ENCODE data around the gene KATNAL2.

KATNAL2 gene

GRCh38 chr18:46917108-46917802 is at the start of gene KATNAL2, which contains the start of gene PIAS2:
Gene KATNAL2 (plus strand): TSS chr18:46917602. CDS start chr18:46946873, 29,271 bp downstream.
Gene PIAS2 (minus strand): TSS chr18:46917507. CDS start chr18:46917345, 162 bp downstream.
- DNase-seq = peak; percentile 81

DNA sequence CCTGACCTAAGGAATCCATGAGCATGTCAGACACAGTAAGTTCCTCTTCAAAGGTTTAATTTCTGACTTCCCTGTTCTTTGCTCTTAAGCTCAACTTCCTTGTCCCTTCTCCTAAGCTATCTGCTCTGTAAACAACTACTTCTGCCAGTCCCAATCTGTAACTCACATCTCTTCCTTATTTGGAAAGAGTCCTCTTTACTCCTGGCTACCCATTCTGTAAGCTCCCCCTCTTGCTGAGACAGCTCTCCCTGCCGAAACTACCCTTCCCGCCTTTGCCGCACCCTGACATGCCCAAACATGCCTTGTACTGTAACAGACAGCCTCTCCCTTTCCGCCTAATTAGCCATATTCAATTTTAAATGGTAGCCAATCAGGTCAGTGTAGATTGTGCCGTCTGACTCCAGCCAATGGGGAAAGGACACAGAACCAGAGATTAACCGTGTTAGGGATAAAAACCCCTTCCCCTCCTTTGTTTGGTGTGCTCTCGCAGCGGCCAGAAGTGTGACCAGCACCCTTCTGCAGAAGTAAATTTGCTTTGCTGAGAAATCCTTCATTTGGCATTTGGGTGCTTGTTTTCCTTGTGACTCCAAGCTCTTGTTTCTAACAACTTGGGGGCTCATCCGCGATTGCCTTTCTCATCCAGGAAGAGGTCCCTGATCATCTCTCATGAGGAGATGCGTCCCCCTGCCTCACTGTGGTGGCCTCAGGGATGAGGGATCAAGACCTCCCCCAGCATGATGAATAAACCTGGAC is 49.1 kb upstream of the KATNAL2 start:
- DNase-seq = no peak

DNA sequence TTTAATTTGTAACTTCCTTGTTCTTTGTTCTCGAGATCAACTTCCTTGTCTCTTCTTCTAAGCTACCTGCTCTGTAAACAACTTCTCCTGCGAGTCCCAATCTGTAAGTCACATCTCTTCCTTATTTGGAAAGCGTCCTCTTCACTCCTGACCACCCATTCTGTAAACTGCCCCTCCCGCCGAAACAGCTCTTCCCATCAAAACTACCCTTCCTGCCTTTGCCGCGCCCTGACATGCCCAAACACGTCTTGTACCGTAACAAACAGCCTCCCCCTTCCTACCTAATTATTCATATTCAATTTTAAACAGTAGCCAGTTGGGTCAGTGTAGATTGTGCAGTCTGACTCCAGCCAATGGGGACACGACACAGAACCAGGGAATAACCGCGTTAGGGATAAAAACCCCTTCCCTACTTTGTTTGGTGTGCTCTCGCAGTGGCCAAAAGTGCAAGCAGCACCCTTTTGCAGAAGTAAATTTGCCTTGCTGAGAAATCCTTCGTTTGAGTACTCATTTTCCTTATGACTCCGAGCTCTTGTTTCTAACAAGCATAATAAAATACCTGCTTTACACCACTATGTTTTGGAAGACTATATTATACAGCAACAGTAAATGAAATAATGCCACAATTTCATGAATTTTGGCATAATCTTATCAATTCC is 39.9 kb upstream of the KATNAL2 start:
- no peak for DNase-seq

- no peak for DNase-seq
Measured at GRCh38 chr18:46883180-46883579, 34.2 kb upstream of the KATNAL2 start.

- DNase-seq = no peak
Measured at GRCh38 chr18:46886893-46887292, 30.5 kb upstream of the KATNAL2 start.

GRCh38 chr18:46888965-46889364 is 28.4 kb upstream of the KATNAL2 start:
- DNase-seq = no peak

- DNase-seq = no peak
Measured at GRCh38 chr18:46891742-46892214, 25.6 kb upstream of the KATNAL2 start.

GRCh38 chr18:46892842-46893241 is 24.6 kb upstream of the KATNAL2 start:
- DNase-seq = no peak

GRCh38 chr18:46893360-46893759 is 24.0 kb upstream of the KATNAL2 start:
- DNase-seq = no peak

DNA sequence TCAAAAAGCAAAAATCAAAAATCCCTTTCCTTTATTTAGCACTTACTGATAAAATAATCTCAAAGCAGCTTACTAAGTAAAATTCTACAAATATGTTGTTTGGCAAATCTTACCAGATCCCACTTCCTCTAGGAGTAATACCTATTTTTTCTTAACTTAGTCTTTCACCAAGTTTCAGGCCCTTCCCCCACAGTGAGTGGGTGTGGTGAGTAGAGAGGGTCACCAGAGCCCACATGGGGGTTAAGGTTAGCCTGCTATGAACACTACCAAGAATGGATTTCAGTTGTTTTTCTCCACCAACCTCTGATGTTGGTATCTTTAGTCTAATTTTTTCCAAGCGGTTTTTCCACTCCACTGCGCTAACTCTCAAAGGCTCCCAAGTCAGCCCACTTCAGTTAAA is 23.3 kb upstream of the KATNAL2 start:
- no peak for DNase-seq

GRCh38 chr18:46899274-46899948 is 18.0 kb upstream of the KATNAL2 start:
- no peak for DNase-seq

- DNase-seq = no peak
Measured at GRCh38 chr18:46903406-46903805, 14.0 kb upstream of the KATNAL2 start.

- DNase-seq = no peak
Measured at GRCh38 chr18:46909497-46909896, 7.9 kb upstream of the KATNAL2 start.

GRCh38 chr18:46910856-46911255 is 6.5 kb upstream of the KATNAL2 start:
- no peak for DNase-seq

DNA sequence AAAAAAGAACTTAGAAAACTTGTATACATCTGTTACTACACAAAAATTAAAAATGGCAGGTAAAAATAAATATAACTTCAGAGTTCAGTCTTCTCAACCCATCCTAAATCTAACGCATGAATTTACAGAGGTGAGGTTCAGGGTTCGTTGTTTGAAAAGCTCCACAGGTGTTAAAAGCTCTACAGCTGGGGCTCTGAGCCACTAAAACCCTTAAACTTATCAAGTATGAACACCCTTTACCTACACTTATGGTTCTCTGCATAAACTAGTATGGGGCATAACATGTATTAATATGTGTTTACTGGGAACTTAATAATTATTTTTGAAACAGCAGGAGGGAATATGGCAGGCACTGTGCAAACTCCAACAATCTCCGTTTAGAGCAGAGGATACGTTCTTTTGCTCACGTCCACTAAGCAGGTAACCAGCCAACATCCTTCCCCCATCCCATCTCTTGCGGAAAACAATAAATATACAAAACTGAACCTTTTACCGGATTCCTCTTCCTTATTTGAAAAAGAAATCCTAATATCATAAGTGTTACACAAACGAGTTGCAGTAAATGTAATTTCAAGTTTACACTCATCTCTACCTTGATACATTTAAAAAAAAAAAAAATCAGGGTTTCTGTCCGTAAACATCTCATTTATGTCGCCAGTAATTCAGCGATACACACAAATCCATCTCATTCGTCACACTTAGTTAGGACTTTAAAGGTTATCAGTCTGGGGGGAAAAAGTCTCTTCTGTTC is 1.4 kb upstream of the KATNAL2 start:
- DNase-seq = no peak

DNA sequence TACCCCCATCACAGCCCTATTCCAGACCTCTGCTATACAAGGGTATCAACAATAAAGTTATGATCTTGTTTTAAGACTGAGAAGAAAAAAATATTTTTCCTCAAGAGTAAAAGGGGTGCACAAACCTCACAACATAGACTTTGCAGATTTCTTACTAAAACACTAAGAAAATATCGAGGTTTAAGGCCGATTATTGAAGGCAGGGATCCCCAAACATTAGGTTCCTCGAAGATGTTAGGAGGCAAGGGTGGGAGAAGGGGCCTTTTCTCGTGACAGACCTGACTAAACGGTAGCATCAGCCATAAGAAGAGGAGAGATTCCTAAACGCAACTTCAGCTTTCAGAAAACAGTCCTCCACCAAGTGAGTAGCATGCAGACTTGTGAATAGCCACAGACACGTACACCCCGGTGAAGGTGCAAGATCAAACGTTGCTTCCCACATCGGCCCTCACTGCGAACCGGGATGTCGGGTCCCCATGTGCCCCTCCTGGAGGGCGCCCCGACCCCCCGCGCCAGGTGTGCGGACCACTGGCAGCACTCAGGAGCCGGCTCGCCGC is 773 bp upstream of the KATNAL2 start:
- peak; percentile 40 for DNase-seq

- no peak for DNase-seq
Measured at GRCh38 chr18:46917803-46918600, 600 bp downstream of the KATNAL2 start.

DNA sequence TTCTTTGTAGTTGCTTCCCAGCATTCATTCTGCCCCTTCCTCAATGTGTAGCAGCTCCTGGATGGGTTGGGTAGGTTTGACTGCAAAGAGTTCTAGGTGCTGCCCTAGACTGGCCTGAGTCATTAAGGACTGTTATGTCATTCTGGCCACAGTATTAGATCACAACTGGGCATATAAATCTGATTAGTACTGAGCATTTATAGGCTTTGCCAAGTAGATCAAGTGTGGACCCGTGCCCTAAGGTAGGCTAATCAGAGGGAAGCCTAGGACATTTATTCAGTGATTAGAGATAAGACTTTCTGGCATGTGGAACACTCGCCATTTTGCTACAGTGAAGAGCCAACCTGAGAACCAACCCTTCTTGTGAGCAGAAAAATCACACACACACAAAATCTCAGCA is 2.7 kb downstream of the KATNAL2 start:
- no peak for DNase-seq

- no peak for DNase-seq
Measured at GRCh38 chr18:46920653-46921052, 3.3 kb downstream of the KATNAL2 start.

DNA sequence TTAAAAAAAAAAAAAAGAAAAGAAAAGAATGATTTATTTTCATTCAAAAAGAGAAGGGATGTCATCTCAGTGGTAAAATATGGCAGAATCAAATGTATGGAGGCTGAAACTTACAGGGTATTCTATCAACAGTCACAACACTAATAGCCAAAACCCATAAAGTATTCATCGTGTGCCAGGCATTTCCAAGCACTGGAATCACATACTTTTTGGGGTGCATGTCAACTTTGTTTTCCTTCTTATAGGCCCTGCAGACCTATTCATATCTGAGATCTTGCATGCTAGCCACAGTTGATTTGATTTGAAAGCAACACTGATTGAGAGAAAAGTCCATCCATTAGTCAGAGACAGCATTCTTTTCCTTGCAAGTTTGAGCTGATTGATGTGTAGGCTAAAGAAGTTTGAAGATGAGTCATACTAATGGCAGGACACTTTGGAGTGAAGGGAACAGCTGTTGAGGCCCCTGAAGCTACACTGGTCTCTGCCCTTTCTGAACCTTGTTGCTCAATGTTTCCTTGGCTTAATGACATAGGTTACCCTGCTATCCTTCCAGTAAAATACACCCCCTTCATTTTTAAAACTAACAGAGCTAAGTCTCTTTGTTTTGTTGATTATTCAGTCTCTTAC is 22.0 kb downstream of the KATNAL2 start:
- no peak for DNase-seq

Data from NCI-H748 treated with DMSO at 0.1 percent for 48 hours (cell line).